B cell (primary cell): ENCODE results near the gene MZF1. TPM values are rescaled to one million over a fixed set of nuclear protein-coding genes. Genes with fewer than 3 reads are reported as not detected.
"Not testable (repeated sequence)": the region's sequence is repeated elsewhere in the genome, so short reads cannot be mapped to it uniquely, and the experiment has no call there.

ENCODE experiments used
- ATAC-seq: fragments of 200-7000 bp; cut with Tn5 transposase; one replicate; pipeline ENCODE4 v1.10.0; 2021; ENCODE audit warnings: low read depth, mild to moderate bottlenecking, moderate number of reproducible peaks, moderate library complexity
- CTCF ChIA-PET: fragments of 350-600 bp; sonication (Branson Sonifier 250); formaldehyde crosslinking; loops from one replicate; lab custom pipeline; 2021; ENCODE audit warnings: antibody characterized with exemption, inconsistent platforms; lab: Charles Lee
- POLR2A ChIA-PET: fragments of 350-600 bp; sonication (Branson Sonifier 250); formaldehyde crosslinking; loops from one replicate; lab custom pipeline; 2021; ENCODE audit warnings: antibody characterized with exemption; lab: Charles Lee
- DNase-seq: peaks from one replicate; pipeline ENCODE4 v3.0.0; 2013
- H2AFZ ChIP-seq: 2 replicates; pipeline ENCODE4 v1.6.1; 2012; ENCODE audit warnings: mild to moderate bottlenecking, low read depth, low read length; ENCODE audit not compliant: insufficient read depth, poor library complexity, severe bottlenecking
- H3K27ac ChIP-seq, 2 donors: 1 replicate in 1 of 2; 2 replicates in 1 of 2; pipeline ENCODE4 v1.5.1; 2012 to 2013; ENCODE audit warnings: low read length in 2 of 2, mild to moderate bottlenecking in 2 of 2, moderate library complexity in 1 of 2
- H3K27me3 ChIP-seq, 4 experiments: fragments of 200-600 bp in 1 of 4; sonication (generic) in 1 of 4; replicated peaks in 1 of 4; 1 replicate in 2 of 4; 2 replicates in 2 of 4; pipeline versions ENCODE4 v1.6.1 to v1.7.0; 2013 to 2016; ENCODE audit warnings: low read length in 3 of 4, mild to moderate bottlenecking in 2 of 4, mixed read lengths in 1 of 4, moderate library complexity in 1 of 4; ENCODE audit not compliant: insufficient read depth in 4 of 4, control insufficient read depth in 3 of 4; ENCODE audit errors: control extremely low read depth in 1 of 4
- H3K36me3 ChIP-seq, 2 experiments: replicated peaks in 1 of 2; 1 replicate in 1 of 2; 2 replicates in 1 of 2; pipeline versions ENCODE4 v1.6.1 to v1.7.1; 2013; ENCODE audit warnings: low read length in 1 of 2; ENCODE audit not compliant: insufficient read depth in 2 of 2, control insufficient read depth in 1 of 2; ENCODE audit errors: control extremely low read depth in 1 of 2, extremely low read depth in 1 of 2
- H3K4me1 ChIP-seq, 2 donors: fragments of 200-600 bp in 1 of 2; sonication (generic) in 1 of 2; 1 replicate in 1 of 2; 2 replicates in 1 of 2; pipeline versions ENCODE4 v1.5.1 to v1.6.1; 2013 to 2017; ENCODE audit warnings: low read length in 2 of 2; ENCODE audit not compliant: control insufficient read depth in 2 of 2, insufficient read depth in 2 of 2
- H3K4me2 ChIP-seq: replicated peaks from 2 replicates; pipeline ENCODE3; 2012; ENCODE audit warnings: mild to moderate bottlenecking, low read depth, low read length; ENCODE audit not compliant: poor library complexity, severe bottlenecking
- H3K4me3 ChIP-seq, 5 experiments: fragments of 200-600 bp in 1 of 5; sonication (generic) in 1 of 5; 1 replicate in 3 of 5; 2 replicates in 2 of 5; pipeline versions ENCODE4 v1.5.1 to v1.7.0; 2011 to 2016; ENCODE audit warnings: low read length in 4 of 5, mild to moderate bottlenecking in 4 of 5, low read depth in 2 of 5, control low read depth in 1 of 5, moderate library complexity in 1 of 5; ENCODE audit not compliant: insufficient read depth in 1 of 5; ENCODE audit errors: control extremely low read depth in 1 of 5, extremely low read depth in 1 of 5
- H3K79me2 ChIP-seq: fragments of 200-600 bp; sonication (generic); one replicate; pipeline ENCODE4 v1.6.0; 2016; ENCODE audit warnings: low read length; ENCODE audit not compliant: control insufficient read depth, insufficient read depth
- H3K9ac ChIP-seq: fragments of 200-600 bp; sonication (generic); 2 replicates; pipeline ENCODE4 v1.6.1; 2017; ENCODE audit warnings: mild to moderate bottlenecking, low read length, moderate library complexity
- H3K9me3 ChIP-seq, 3 donors: one replicate each; pipeline versions ENCODE4 v1.6.1 to v1.7.1; 2013; ENCODE audit warnings: low read length in 2 of 3; ENCODE audit not compliant: control insufficient read depth in 2 of 3, insufficient read depth in 1 of 3; ENCODE audit errors: control extremely low read depth in 1 of 3
- H4K20me1 ChIP-seq: 2 replicates; pipeline ENCODE4 v1.6.0; 2012; ENCODE audit warnings: mild to moderate bottlenecking, low read length; ENCODE audit not compliant: insufficient read depth, control insufficient read depth, poor library complexity, severe bottlenecking
- H3K27ac Mint-ChIP-seq: one replicate; pipeline ENCODE4 v1.8.0; 2021; ENCODE audit warnings: mixed read lengths
- H3K27me3 Mint-ChIP-seq: one replicate; pipeline ENCODE4 v1.8.0; 2021; ENCODE audit warnings: mixed read lengths
- H3K4me1 Mint-ChIP-seq: one replicate; pipeline ENCODE4 v1.8.0; 2021; ENCODE audit warnings: mixed read lengths
- H3K4me3 Mint-ChIP-seq: one replicate; pipeline ENCODE4 v1.8.0; 2021; ENCODE audit warnings: mixed read lengths
- H3K9me3 Mint-ChIP-seq: one replicate; pipeline ENCODE4 v1.8.0; 2022; ENCODE audit warnings: mixed read lengths; ENCODE audit not compliant: insufficient read depth
- EZH2 ChIP-seq: IDR thresholded peaks from 2 replicates; pipeline ENCODE4 v1.6.1; 2012; ENCODE audit warnings: borderline replicate concordance, low read depth, mild to moderate bottlenecking, moderate library complexity, low read length; ENCODE audit not compliant: insufficient read depth, poor library complexity, severe bottlenecking
- WGBS: methylation state at CpG from one replicate; pipeline ENCODE4 v1.1.5; 2013; ENCODE audit warnings: missing lambda C conversion rate; ENCODE audit not compliant: insufficient coverage; 5-methylcytosine and 5-hydroxymethylcytosine counted together
- intact Hi-C: fragments of 100-400 bp; cut with micrococcal nuclease; formaldehyde crosslinking; loops from one replicate; pipeline ENCODE4 v1.10.0; 2022
- polyA plus RNA-seq: library from polyadenylated mRNA; depleted of rRNA; stranded (reverse); fragments of >200 nt; gene quantifications from 2 replicates; pipeline ENCODE4 v1.2.3, GENCODE V29; 2012
- total RNA-seq, 2 donors: library from RNA; stranded (reverse); fragments of 120-200 nt in 1 of 2; gene quantifications; 1 replicate in 1 of 2; 2 replicates in 1 of 2; pipeline versions ENCODE4 v1.2.3 to v1.2.4, GENCODE V29; 2013 to 2022
- TF ChIP-seq, protein P1 (sequence below): fragments of 200-600 bp; IDR thresholded peaks from one replicate; pipeline ENCODE4 v1.8.0; 2022; ENCODE audit warnings: antibody characterized with exemption, mild to moderate bottlenecking

Gene MZF1
- total and polyA plus RNA-seq, 2 donors (not counting 1 experiment from before 2014, with no cell fraction given), result 79.4 to 95.8 TPM

DNA sequence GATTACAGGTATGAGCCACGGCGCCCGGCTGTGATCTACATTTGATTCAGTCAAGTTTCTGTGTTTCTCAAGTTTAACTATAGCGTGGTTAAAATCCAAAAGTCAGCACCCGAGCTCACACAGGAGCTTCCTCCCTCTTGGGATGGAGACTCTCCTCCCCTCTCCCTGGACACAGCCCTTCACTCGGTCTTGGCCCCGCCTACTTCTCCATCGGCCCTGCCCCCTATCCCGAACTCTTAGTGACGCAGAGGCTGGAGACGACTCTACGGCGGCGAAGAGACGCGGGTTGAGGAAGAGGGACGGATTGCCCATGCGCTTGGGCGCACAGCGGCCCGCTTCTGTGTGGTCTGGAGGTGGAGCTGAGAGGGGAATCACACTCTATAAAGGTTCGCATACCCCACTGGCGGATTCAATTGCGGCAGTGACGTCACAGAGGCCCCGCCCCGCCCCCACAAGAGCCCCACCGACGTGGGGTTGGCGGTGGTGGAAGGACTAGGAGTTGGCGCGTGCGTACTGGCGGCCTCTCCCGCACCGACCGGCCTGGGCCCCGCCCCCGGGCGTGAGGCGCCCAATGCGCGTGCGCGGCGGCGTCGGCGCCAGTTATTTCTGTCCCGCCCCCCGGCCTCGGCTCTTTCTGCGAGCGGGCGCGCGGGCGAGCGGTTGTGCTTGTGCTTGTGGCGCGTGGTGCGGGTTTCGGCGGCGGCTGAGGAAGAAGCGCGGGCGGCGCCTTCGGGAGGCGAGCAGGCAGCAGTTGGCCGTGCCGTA is 29.1 kb downstream of the MZF1 start, which contains the start of gene TRIM28:
Gene TRIM28, plus strand, starts transcription at position 239 of the 765 bp plus-strand sequence. CDS start 694 bp downstream, outside the sequence.
- Mint-ChIP-seq H3K4me1 (peaks cover 29% of the 10 kb centered on the region), H3K4me3 (peak within 1 kb of the TSS; percentile 97), H3K27me3 (peaks cover 15% of the 10 kb centered on the region), H3K9me3 (no peaks in the 10 kb centered on the region), H3K27ac (peak within 1 kb of the TSS; percentile 99)
- H2AFZ ChIP-seq, result peak within 1 kb of the TSS; percentile 85
- ChIA-PET CTCF (interaction anchor here (2.8 to 3.1 kb wide), 2 partner anchors 10 to 24 kb away, joined by 13 to 24 read pairs; partner anchors contain the start of genes CHMP2A and ZBTB45), POLR2A (interaction anchor here (1.0 to 3.4 kb wide), 10 partner anchors 10 to 361 kb away, joined by 3 to 30 read pairs (median 4); partner anchors contain the start of genes CHMP2A, MZF1, ZBTB45 and ZNF274)
- H3K27me3 ChIP-seq, result peaks cover 0 to 14% (median 0%) of the 10 kb centered on the region in 4 experiments
- H3K36me3 ChIP-seq, result peaks cover 0 to 34% of the 10 kb centered on the region in 2 experiments
- peaks cover 42% of the 10 kb centered on the region for H3K79me2 ChIP-seq
- ATAC-seq (peak; percentile 84), DNase-seq (peak; percentile 100)
- peak within 1 kb of the TSS; percentile 96 for H3K27ac ChIP-seq
- TF ChIP-seq, protein P1, sequence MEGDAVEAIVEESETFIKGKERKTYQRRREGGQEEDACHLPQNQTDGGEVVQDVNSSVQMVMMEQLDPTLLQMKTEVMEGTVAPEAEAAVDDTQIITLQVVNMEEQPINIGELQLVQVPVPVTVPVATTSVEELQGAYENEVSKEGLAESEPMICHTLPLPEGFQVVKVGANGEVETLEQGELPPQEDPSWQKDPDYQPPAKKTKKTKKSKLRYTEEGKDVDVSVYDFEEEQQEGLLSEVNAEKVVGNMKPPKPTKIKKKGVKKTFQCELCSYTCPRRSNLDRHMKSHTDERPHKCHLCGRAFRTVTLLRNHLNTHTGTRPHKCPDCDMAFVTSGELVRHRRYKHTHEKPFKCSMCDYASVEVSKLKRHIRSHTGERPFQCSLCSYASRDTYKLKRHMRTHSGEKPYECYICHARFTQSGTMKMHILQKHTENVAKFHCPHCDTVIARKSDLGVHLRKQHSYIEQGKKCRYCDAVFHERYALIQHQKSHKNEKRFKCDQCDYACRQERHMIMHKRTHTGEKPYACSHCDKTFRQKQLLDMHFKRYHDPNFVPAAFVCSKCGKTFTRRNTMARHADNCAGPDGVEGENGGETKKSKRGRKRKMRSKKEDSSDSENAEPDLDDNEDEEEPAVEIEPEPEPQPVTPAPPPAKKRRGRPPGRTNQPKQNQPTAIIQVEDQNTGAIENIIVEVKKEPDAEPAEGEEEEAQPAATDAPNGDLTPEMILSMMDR, result no peak
- no peak for TF ChIP-seq EZH2
- no peaks in the 10 kb centered on the region for H3K9me3 ChIP-seq
- intact Hi-C loops, result loop anchor here (1.0 to 2.0 kb wide), 8 partner anchors 11 to 239 kb away; partner anchors contain the start of genes CHMP2A, ERVK3-1, MZF1 and ZNF324
- H3K9ac ChIP-seq, result peak within 1 kb of the TSS; percentile 91
- WGBS, result under 1% methylated on average over 68 of the region's 73 CpGs
- peak within 1 kb of the TSS; percentile 67 to 87 (median 82) for H3K4me3 ChIP-seq
- peaks cover 44% of the 10 kb centered on the region for H4K20me1 ChIP-seq
- peaks cover 17 to 31% of the 10 kb centered on the region in 2 donors for H3K4me1 ChIP-seq
- H3K4me2 ChIP-seq, result peak within 1 kb of the TSS; percentile 96

DNA sequence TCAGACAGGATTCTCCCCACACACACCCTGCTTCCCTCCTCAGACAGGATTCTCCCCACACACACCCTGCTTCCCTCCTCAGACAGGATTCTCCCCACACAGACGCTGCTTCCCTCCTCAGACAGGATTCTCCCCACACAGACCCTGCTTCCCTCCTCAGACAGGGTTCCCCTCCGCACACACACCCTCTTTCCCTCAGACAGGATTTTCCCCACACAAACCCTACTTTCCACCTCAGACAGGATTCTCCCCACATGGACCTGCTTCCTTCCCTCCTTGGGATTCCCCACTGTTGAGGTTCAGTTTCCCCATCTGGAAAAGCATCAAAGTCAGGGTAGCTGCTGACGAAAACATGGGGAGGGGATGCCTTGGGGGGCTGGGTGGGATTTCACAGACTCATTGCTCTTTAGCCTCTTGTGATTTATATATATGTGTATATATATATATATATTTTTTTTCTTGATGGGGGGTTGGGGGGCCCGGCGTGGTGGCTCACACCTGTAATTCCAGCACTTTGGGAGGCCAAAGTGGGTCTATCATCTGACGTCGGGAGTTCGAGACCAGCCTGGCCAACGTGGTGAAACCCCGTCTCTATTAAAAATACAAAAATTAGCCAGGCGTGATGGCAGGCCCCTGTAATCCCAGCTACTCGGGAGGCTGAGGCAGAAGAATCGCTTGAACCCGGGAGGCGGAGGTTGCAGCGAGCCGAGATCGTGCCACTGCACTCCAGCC is 30.3 kb downstream of the MZF1 start:
- Mint-ChIP-seq H3K4me3 (peak overlapping the region; percentile 97), H3K4me1 (peaks cover 36% of the 10 kb centered on the region), H3K27me3 (peaks cover 18% of the 10 kb centered on the region)
- H3K9me3 ChIP-seq, H3K9me3 Mint-ChIP-seq, ATAC-seq, H3K27ac ChIP-seq, CTCF ChIA-PET, H2AFZ ChIP-seq, H3K4me3 ChIP-seq, intact Hi-C loops, H3K4me2 ChIP-seq, H3K27ac Mint-ChIP-seq, H3K9ac ChIP-seq: not testable (repeated sequence)
- peaks cover 32% of the 10 kb centered on the region for H4K20me1 ChIP-seq
- peak; percentile 23 for DNase-seq
- peaks cover 0 to 26% (median 5%) of the 10 kb centered on the region in 4 experiments for H3K27me3 ChIP-seq
- POLR2A ChIA-PET, result interaction anchor here (1.4 to 3.4 kb wide), 4 partner anchors 10 to 23 kb away, joined by 3 to 30 read pairs (median 17); partner anchors contain the start of genes CHMP2A and ZBTB45
- H3K4me1 ChIP-seq, result peaks cover 29 to 43% of the 10 kb centered on the region in 2 donors
- H3K79me2 ChIP-seq, result peaks cover 31% of the 10 kb centered on the region
- 82% methylated on average over 9 of the region's 18 CpGs for WGBS
- peaks cover 0 to 22% of the 10 kb centered on the region in 2 experiments for H3K36me3 ChIP-seq

DNA sequence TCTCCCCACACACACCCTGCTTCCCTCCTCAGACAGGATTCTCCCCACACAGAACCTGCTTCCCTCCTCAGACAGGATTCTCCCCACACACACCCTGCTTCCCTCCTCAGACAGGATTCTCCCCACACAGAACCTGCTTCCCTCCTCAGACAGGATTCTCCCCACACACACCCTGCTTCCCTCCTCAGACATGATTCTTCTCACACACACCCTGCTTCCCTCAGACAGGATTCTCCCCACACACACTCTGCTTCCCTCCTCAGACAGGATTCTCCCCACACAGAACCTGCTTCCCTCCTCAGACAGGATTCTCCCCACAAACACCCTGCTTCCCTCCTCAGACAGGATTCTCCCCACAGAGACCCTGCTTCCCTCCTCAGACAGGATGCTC is 34.0 kb downstream of the MZF1 start:
- CTCF ChIA-PET, result interaction anchor here (1.5 kb wide), 1 partner anchor 19 kb away, joined by 4 read pairs; the partner anchor contains the start of gene ZBTB45
- H3K27ac ChIP-seq, H3K27ac Mint-ChIP-seq, DNase-seq, H4K20me1 ChIP-seq, H3K9me3 Mint-ChIP-seq, H3K9ac ChIP-seq, H3K79me2 ChIP-seq, H3K36me3 ChIP-seq, POLR2A ChIA-PET, H3K9me3 ChIP-seq, ATAC-seq, H3K4me3 ChIP-seq, intact Hi-C loops: not testable (repeated sequence)
- Mint-ChIP-seq H3K27me3 (peaks cover 21% of the 10 kb centered on the region), H3K4me1 (peaks cover 14% of the 10 kb centered on the region), H3K4me3 (peak overlapping the region; percentile 26)
- Histone ChIP-seq H3K27me3 (peaks cover 0 to 40% (median 9%) of the 10 kb centered on the region in 4 experiments), H3K4me1 (peaks cover 12 to 21% of the 10 kb centered on the region in 2 donors), H2AFZ (peak overlapping the region; percentile 87), H3K4me2 (peak overlapping the region; percentile 90)
